DMS53 (cell line): ENCODE data around the gene FRYL.
"Not testable (repeated sequence)": the region's sequence is repeated elsewhere in the genome, so short reads cannot be mapped to it uniquely, and the experiment has no call there.

Experiments
- DNase-seq: peaks from one replicate; lab custom pipeline; 2025; lab: John Stamatoyannopoulos, UW

FRYL gene

DNA sequence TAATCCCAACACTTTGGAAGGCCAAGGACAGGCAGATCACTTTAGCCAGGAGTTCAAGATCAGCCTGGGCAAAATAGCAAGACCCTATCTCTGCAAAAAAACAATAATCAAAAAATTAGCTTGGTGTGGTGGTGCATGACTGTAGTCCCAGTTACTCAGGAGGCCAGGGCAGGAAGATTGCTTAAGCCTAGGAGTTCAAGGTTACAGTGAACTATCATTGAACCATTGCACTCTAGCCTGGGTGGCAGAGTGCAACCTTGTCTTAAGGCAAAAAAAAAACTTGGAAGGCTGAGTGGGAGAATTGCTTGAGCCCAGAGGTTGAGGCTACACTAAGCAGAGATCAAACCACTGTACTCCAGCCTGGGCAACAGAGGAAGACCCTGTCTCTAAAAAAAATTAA, 5.2 kb upstream of the FRYL start:
- DNase-seq = no peak

DNA sequence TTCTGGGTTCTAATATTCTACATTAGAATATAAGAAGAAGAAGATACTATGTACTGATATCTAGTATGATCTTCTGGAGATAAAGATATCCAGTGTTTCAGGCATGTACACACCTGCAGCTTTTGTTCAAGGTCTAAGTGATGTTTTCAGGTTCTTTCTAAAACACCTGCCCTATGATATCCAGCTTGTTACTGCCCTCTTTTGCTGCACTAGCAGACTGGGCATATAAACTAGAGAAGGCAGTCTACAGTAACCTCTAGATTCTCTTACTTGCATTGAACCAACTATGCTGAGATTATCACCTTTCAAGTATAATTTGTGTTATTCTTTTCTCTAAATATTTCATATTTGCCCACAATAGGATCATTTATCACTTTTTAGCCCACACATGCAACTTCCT, 1.9 kb upstream of the FRYL start:
- DNase-seq = peak; percentile 58

DNA sequence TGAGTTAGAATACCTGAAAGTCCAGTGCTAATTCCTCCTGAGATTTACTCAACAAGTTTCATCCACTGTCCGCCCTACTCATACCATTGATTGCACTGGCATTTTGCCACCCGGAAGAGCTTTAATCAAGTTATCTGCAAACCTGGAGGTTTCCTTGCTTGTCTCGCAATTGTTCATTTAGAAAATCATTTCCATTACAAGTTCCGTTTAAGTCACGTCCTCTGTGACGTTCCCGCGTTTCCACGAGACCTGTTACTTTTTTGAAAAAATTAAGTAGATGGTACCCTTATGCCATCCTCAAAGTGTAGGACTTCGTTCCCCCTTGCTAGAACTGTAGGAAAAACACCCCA, 761 bp upstream of the FRYL start:
- DNase-seq = peak; percentile 77

DNA sequence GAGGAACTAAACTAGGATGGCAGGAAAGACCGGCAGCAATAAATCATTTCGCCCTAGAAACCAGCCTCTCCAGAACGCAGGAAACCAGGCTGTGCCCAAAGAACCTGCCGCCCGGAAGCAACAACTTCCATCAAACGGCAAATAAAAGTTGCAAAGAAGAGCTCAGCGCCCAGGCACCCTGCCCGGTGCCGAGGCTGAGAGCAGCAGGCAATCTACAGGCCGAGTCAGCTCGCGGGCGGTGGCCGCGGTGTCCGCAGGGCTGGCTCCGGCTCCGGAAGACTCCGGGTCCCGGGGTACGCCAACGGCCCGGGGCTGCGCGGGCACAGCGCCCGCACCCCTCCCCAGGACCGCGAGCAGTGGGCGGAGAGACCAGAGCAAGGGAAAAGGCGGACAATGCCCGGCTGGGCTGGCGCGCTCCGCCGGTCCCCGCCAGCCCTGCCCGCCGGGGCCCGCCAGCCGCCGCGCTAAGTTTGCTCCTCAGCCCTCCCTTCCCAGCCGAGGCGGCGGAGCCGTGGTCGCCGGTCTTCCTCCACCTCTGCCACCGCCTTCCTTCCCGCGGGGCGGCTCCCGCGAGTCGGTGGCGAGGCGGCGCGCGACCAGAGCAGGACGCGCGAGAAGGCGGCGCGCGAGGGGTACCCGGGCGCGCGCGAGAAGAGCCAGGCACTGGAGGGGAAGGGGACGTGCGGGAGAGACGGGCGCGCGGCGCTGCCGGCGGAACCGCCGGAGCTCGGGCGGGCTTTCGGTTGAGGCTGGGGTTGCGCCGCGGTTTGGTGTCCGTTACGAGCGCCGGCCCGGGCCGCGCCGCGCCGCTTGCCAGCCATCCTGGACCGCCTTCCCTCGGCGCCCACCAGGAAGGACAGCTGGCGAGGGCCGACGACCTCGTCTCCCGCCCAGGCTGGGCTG, 733 bp downstream of the FRYL start:
- DNase-seq = peak; percentile 88

DNA sequence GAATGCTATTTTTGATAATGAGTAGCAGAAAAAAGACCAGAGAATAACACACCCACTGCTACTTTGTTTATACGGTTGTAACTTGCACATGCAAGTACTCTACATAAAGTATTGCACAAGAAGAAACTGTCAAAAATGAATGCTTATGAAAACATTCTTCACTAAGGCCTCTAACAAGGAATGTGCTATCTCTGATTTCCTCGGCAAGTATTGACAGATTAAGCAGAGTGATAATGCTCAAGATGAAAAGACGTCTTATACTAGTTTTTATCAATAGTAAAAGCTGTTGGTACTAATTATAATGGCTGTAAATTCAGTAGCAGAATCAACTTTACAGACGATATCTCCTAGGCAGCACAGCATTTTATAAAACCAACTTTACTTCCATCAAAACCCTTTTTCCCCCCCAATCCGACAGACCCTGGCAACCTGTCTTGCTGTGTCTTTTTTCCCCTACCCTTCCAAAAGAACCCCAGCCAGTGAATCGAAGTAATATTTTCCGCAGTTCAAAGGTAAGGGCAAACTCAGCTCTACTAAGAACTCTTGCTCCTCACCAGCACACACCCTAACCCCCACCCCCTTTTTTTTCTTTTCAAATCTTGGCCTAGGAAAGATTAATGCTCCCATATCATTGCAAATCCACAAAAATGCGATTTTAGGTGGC, 1.5 kb downstream of the FRYL start:
- DNase-seq = peak; percentile 25

DNA sequence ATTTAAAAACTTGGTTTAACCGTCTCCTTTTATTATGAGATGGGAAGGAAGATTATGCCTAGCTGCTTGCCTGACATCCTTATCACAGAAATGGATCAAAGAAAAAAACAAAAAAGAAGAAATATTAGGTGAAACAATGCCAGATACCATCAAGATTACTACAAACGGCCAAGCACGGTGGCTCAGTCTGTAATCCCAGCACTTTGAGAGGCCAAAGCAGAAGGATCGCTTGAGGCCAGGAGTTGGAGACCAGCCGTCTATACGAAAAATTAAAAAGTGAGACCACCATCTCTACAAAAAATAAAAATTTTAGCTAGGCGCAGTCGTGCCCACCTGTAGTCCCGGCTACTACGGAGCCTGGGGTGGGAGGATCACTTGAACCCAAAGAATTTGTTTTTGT, 2.3 kb downstream of the FRYL start:
- no peak for DNase-seq

DNA sequence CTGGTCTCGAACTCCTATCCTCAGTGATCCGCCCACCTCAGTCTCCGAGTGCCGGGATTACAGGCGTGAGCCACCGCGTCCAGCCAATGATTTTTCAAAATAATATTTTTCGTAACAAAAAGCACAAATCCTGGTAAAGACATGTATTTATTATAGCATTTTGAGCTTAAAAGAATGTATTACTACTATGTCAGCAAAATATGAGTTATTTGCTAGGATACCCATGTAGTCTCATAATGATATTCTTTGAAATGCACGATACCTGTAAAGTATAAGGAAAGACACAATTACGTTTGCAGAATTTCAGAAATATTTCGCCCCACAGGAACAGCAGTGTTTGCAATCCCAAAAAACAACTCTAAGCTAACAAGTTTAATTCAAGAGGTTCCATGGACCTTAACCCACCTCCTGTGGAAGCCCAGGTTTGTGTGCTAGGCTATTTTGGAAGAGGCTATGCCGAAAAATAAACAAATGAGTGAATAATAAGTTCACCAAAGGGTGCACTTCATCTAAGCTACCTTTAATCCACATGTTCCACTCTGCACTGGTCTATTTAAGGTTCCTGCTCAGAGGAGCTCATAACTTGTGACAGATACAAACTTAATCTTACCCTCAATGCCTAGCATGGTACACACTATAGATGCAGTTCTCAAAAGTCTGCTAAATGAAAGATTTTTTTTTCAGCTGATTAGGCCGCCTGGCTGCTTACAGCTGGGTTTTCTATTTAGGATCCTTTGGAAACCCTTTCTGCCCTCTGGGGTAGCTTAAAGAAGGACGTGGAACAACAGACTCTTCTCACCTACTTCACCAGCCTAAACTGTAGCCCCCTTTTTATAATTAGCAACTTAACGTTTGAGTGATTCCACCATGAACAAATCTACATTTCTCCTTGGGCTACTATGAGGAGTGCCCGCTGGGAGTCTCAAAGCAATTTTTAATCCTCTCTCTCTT, 5.0 kb downstream of the FRYL start:
- DNase-seq = no peak

DNA sequence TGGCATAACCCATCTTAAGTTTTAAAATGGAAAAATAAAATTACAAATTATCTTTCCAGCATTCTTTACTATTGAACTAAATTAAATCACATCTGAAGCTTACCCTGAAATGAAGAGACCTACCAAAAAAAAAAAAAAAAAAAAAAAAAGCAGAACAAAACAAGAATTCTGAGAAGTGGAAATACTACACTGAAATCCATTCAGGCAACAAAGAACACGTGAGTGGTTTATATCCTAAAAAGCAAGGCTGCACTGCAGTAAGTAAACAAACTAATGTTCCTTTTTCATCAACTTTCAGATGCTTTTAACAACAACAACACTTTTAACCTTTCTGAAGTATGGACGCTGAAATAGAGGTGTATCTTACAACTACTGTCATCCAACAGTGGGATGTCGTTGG, 7.5 kb downstream of the FRYL start:
- no peak for DNase-seq

DNA sequence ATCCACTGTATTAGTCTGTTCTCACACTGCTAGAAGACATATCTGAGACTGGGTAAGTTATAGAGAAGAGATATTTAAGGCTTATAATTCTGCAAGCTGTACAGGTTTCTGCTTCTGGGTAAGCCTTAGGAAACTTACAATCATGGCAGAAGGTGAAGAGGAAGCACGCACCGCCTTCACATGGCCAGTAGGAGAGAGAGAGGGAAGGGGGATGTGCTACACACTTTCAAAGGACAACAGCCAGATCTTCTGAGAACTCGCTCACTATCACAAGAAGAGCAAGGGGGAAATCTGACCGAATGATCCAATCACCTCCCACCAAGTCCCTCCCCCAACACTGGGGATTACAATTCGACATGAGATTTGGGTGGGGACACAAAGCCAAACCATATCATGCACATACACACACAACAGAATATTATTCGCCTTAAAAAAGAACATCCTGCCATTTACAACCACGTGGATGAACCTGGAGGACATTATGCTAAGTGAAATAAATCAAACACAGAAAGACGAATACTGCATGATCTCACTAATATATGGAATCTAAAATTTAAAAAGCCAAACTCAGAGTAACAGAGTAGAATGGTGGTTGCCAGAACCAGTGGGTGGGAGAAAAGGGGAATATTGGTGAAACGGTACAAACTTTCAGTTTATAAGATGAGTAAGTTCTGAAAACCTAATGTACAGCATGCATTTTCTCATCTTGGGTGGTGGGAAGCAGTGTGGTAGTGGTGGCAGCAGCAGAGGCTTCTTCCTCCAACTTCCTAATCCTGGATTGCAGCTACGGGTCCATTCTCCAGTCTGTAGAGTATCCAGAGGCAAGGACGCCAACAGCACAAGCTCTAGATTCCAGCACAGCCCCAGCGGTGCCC, 12.8 kb downstream of the FRYL start:
- peak; percentile 36 for DNase-seq

DNA sequence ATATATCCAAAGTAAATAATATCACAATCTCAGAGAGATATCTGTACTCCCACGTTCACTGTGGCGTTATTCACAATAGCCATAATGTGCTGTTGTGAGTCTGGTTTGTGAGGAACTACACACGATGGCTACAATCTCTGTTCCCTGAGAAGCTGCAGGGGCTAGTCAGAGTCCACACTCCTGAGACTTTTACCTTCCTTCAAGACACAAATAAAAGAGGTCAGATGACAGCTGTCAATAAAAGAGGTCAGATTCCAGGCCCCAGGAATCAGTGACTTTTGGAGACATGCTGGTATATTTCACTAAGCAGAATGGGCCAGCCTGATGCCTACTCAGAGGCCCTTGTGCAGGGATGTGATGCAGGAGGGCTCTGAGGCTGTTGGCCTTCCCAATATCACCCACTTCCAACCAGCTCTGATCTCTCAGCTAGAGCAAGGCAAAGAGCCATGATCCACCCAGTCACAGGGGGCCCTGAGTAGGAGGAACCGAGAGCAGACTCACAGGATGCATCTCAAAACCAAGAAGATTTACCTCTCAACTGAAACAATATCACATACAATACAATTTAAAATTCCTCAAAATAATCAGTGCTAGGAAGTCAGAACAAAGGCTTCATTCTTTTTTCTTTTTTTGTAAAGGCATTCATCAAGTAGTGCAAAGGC, 13.8 kb downstream of the FRYL start:
- DNase-seq = no peak

DNA sequence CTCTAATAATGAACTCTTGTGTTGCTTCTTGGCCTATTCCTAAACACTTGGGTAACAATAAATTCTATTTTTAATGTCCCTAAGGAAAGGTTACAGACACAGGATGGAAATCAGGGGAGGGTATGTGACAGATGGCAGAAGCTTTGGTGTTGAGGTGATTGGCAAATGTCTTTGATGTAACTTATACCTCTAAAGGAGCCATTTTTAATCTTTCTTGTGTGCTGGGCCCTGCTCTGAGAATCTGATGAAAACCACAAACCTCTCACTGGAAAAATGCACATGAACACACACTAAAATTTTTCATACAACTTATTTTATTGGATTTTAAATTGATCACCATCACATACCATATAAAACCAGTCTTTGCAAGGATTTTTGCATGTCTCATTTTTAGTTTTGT, 17.7 kb downstream of the FRYL start:
- DNase-seq = no peak

DNA sequence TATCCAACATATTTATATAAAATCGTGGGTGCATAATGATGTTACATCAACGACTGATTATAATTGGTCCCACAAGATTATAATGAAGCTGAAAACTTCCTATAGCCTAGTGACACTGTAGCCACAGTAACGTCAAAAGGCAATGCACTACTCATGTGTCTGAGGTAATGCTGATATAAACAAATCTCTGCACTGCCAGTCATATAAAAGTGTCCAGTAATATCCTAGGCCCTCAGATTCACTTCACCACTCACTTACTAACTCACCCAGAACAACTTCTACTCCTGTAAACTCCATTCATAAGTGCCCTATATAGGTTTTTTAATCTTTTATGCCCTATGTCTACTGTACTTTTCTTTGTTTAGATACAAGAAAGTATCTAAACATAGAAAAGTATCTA, 18.8 kb downstream of the FRYL start:
- DNase-seq = peak; percentile 9

DNA sequence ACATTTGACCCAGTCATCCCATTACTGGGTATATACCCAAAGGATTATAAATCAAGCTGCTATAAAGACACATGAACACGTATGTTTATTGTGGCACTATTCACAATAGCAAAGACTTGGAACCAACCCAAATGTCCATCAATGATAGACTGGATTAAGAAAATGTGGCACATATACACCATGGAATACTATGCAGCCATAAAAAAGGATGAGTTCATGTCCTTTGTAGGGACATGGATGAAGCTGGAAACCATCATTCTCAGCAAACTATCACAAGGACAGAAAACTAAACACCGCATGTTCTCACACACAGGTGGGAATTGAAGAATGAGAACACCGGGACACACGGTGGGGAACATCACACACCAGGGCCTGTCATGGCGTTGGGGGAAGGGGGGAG, 21.4 kb downstream of the FRYL start:
- not testable (repeated sequence) for DNase-seq

DNA sequence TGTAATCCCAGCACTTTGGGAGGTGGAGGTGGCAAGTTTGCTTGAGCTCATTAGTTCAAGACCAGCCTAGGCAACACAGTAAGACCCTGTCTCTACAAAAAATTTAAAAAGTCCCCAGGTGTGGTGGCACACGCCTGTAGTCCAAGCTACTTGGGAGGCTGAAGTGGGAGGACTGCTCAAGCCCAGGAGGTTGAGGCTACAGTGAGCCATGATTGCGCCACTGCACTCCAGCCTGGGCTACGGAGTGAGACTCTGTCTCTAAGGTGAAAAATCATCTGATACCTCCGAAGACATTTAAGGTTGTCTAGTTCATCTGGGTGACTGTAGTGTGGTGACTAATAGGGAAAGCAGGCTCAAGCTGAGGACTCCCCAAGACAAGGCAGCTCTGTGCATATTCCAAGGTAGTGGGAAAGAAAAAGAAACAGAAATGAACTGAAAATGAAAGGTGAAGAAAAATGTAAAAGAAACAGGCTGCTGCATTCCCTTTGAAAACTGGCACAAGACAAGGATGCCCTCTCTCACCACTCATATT, 23.3 kb downstream of the FRYL start:
- DNase-seq = no peak

DNA sequence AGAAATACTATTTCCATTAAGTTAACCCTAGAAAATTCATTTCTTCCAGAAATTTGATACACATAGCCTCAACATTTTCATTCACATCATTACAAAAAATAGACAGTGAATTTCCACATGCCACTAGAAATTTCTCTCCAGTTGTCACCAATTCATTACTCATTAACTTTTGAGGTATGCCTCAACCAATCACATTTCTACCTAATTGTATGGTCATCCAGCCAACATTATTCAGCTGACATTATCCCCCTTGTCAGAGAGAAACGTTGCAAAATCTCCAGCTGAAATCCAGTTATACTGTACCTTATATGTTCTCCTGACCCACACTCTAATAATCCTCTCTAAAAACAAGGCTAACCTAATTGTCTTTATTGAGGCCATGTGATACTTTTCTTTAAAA, 24.8 kb downstream of the FRYL start:
- DNase-seq = no peak

DNA sequence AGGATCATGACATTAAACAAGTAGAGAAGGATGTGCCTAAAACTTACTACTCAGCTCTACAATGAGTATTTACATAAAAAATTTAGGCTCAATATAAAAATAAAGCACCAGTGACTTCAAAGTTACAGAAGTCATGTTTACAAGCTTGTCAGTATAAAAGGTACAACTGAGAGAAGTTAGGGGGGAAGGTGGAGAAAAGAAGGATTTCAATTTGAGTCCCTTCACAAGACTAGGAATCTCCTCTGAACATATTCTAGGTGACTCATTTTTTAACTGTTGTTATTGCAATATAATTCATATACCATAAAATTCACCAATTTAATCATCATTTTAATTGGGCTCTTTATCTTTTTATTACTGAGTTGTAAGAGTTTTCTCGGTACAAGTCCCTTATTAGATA, 26.9 kb downstream of the FRYL start:
- no peak for DNase-seq

DNA sequence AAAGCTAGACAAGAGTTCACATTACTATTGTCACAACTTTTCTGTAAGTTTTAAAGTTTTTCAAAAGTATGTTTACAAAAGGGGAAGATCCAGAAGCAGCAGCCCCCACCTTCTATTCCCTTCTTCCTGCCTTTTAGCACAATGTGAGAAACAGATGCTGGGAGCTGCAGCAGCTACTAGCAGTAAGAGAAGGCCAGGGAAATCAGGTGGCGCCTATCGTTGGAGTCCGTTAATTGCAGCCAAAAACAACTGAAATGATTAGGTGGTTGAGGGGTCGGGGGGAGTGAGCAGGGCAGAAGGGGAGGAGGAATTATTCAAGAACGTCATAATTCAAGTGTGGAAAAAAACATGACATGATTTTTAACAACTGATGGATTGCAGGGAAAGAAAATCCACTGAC, 27.4 kb downstream of the FRYL start:
- DNase-seq = no peak

DNA sequence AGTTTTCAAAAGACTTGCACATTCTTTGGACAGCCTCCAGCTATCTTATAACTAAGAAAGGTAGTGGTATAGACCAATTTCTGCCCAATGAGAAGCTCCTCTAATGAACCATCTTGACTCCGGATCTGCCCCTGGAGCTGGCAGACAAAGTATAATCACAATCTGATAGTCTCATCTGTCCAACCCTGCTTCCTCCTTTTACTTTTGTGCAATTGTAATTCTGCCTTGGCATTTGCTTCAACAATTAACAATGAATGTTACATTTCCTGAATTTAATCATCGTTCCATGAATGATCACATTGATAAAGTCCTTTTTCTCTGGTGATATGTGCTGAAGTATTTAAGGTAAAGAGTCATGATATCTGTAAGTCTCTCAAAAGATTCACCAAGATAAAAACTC, 27.8 kb downstream of the FRYL start:
- DNase-seq = no peak

DNA sequence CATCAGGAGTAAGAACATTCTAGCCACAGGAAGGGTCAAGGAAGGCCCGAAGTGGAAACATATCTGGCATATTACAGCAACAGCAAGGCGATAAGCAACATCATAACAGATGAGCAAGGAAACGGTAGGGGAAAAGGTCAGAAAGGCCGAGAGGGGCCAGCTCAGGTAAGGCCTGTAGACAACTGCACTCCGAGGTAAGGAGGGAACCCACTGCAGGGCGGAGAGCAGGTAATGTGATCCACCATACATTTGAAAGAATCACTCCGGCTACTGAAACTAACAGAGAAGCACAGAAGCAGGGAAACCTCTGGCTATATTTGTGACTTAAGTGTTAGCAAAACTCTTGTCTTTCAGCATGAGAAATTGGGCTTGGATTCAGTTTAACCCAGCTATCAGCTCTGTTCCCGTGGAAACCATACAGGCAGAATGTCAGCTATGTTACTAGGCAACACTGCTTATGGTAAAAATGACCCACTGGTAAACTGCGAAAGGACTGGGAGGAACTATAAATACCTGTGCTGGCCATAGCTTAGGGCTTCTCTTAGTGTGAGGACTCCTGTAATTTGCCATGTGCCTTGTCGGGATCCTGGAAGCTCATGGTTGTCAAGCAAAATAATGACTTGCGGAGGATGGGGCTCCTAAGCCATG, 31.0 kb downstream of the FRYL start:
- peak; percentile 35 for DNase-seq
